Stimulated activated CD8-positive, alpha-beta memory T cell treated with anti-CD3 and anti-CD28 coated beads, Interleukin-15, amount 100 ng/mL, for 48 hours (primary cell): Measurements from ENCODE around the gene SLC2A1.

Source experiments
- DNase-seq, 2 donors: peaks; one replicate each; pipeline ENCODE4 v3.0.0-alpha.2; 2020; ENCODE audit warnings: low read depth in 2 of 2

Gene SLC2A1

GRCh38 chr1:42960566-42961311 is 2.1 kb upstream of the SLC2A1 start:
- DNase-seq, result no peak

GRCh38 chr1:42960122-42960390 is 1.4 kb upstream of the SLC2A1 start:
- DNase-seq, result no peak

GRCh38 chr1:42957880-42958487 is 684 bp downstream of the SLC2A1 start:
- DNase-seq, result peak; percentile 57 to 67

- DNase-seq, result no peak
Measured at GRCh38 chr1:42957229-42957879, 1.3 kb downstream of the SLC2A1 start.

- no peak for DNase-seq
Measured at GRCh38 chr1:42956739-42957138, 1.9 kb downstream of the SLC2A1 start.

GRCh38 chr1:42955311-42956063 is 3.2 kb downstream of the SLC2A1 start:
- no peak for DNase-seq

GRCh38 chr1:42953182-42954180 is 5.2 kb downstream of the SLC2A1 start:
- DNase-seq, result no peak

GRCh38 chr1:42952303-42953001 is 6.2 kb downstream of the SLC2A1 start:
- DNase-seq, result no peak

- DNase-seq, result no peak
Measured at GRCh38 chr1:42951588-42951987, 7.1 kb downstream of the SLC2A1 start.

GRCh38 chr1:42950116-42950481 is 8.6 kb downstream of the SLC2A1 start:
- no peak for DNase-seq

GRCh38 chr1:42949312-42950115 is 9.2 kb downstream of the SLC2A1 start:
- DNase-seq, result no peak

GRCh38 chr1:42947965-42948732 is 10.5 kb downstream of the SLC2A1 start:
- no peak for DNase-seq

GRCh38 chr1:42947117-42947516 is 11.6 kb downstream of the SLC2A1 start:
- no peak for DNase-seq

- no peak for DNase-seq
Measured at GRCh38 chr1:42946120-42946898, 12.4 kb downstream of the SLC2A1 start.

GRCh38 chr1:42945164-42945563 is 13.5 kb downstream of the SLC2A1 start:
- DNase-seq, result no peak

GRCh38 chr1:42944246-42944928 is 14.3 kb downstream of the SLC2A1 start:
- DNase-seq, result no peak

GRCh38 chr1:42943728-42944127 is 14.9 kb downstream of the SLC2A1 start:
- no peak for DNase-seq

- no peak for DNase-seq
Measured at GRCh38 chr1:42943166-42943565, 15.5 kb downstream of the SLC2A1 start.
